ENCODE results near the gene ADK. TPM values are rescaled to one million over a fixed set of nuclear protein-coding genes. Genes with fewer than 3 reads are reported as not detected.

ADK gene
- total RNA-seq, 1 donor from 2014 or later: 53.0 TPM

GRCh38 chr10:74736029-74736428 lies 585.0 kb downstream of the ADK start:
- H3K9me3 ChIP-seq: no peaks in the 10 kb centered on the region
- H3K36me3 ChIP-seq: no peaks in the 10 kb centered on the region
- ATAC-seq (no peak), DNase-seq (no peak)
- intact Hi-C loops (cut with DNase I): no loop called here
- H3K4me1 ChIP-seq: no peaks in the 10 kb centered on the region
- no peak overlapping the region for H3K27ac ChIP-seq
- no peak for TF ChIP-seq CTCF (IDR thresholded peaks at IDR 0.05)
- no peaks in the 10 kb centered on the region for H3K27me3 ChIP-seq
- H3K4me3 ChIP-seq: no peak overlapping the region

GRCh38 chr10:74738052-74738451 lies 587.0 kb downstream of the ADK start:
- Histone ChIP-seq H3K4me3 (no peak overlapping the region), H3K9me3 (no peaks in the 10 kb centered on the region), H3K27me3 (no peaks in the 10 kb centered on the region), H3K4me1 (no peaks in the 10 kb centered on the region), H3K27ac (no peak overlapping the region), H3K36me3 (no peaks in the 10 kb centered on the region)
- ATAC-seq (peak; percentile 46), DNase-seq (no peak)
- intact Hi-C loops (cut with DNase I): no loop called here
- no peak for TF ChIP-seq CTCF (IDR thresholded peaks at IDR 0.05)

GRCh38 chr10:74738542-74738941 lies 587.5 kb downstream of the ADK start:
- H3K27ac ChIP-seq: no peak overlapping the region
- ATAC-seq: no peak
- intact Hi-C loops (cut with DNase I): no loop called here
- no peaks in the 10 kb centered on the region for H3K4me1 ChIP-seq
- H3K36me3 ChIP-seq: no peaks in the 10 kb centered on the region
- no peak for DNase-seq
- H3K4me3 ChIP-seq: no peak overlapping the region
- TF ChIP-seq CTCF (IDR thresholded peaks at IDR 0.05): no peak
- H3K9me3 ChIP-seq: no peaks in the 10 kb centered on the region
- H3K27me3 ChIP-seq: no peaks in the 10 kb centered on the region

GRCh38 chr10:74738985-74739567 lies 588.1 kb downstream of the ADK start:
- intact Hi-C loops (cut with DNase I): no loop called here
- peak; percentile 81 for ATAC-seq

GRCh38 chr10:74743401-74743800 lies 592.4 kb downstream of the ADK start:
- no peak overlapping the region for H3K27ac ChIP-seq
- H3K27me3 ChIP-seq: no peaks in the 10 kb centered on the region
- intact Hi-C loops (cut with DNase I): no loop called here
- DNase-seq (no peak), ATAC-seq (no peak)
- H3K9me3 ChIP-seq: no peaks in the 10 kb centered on the region
- H3K4me1 ChIP-seq: no peaks in the 10 kb centered on the region
- TF ChIP-seq CTCF (IDR thresholded peaks at IDR 0.05): no peak
- no peak overlapping the region for H3K4me3 ChIP-seq
- H3K36me3 ChIP-seq: no peaks in the 10 kb centered on the region

More at GRCh38 chr10:74738985-74739567, 588.1 kb downstream of the ADK start:
- H3K27me3 ChIP-seq: no peaks in the 10 kb centered on the region
- TF ChIP-seq CTCF (IDR thresholded peaks at IDR 0.05): peak; percentile 19
- no peak for DNase-seq
- no peaks in the 10 kb centered on the region for H3K4me1 ChIP-seq
- no peak overlapping the region for H3K27ac ChIP-seq
- H3K9me3 ChIP-seq: no peaks in the 10 kb centered on the region
- no peaks in the 10 kb centered on the region for H3K36me3 ChIP-seq
- no peak overlapping the region for H3K4me3 ChIP-seq

- no peak overlapping the region for H3K27ac ChIP-seq
- H3K4me3 ChIP-seq: no peak overlapping the region
- no peak for TF ChIP-seq CTCF (IDR thresholded peaks at IDR 0.05)
- DNase-seq: no peak
- no peaks in the 10 kb centered on the region for H3K36me3 ChIP-seq
- ATAC-seq: no peak
- no peaks in the 10 kb centered on the region for H3K4me1 ChIP-seq
- H3K9me3 ChIP-seq: no peaks in the 10 kb centered on the region
- intact Hi-C loops (cut with DNase I): no loop called here
- H3K27me3 ChIP-seq: no peaks in the 10 kb centered on the region
These were observed 594.4 kb downstream of the ADK start for GRCh38 chr10:74745449-74745848.

Measured in upper lobe of right lung (tissue), 1 donor.